ENCODE data around the gene NXN. TPM values are rescaled to one million over a fixed set of nuclear protein-coding genes. Genes with fewer than 3 reads are reported as not detected.
"Not testable (repeated sequence)": the region's sequence is repeated elsewhere in the genome, so short reads cannot be mapped to it uniquely, and the experiment has no call there.

Gene NXN
- total RNA-seq, 1 experiment from 2014 or later = 6.0 TPM

DNA sequence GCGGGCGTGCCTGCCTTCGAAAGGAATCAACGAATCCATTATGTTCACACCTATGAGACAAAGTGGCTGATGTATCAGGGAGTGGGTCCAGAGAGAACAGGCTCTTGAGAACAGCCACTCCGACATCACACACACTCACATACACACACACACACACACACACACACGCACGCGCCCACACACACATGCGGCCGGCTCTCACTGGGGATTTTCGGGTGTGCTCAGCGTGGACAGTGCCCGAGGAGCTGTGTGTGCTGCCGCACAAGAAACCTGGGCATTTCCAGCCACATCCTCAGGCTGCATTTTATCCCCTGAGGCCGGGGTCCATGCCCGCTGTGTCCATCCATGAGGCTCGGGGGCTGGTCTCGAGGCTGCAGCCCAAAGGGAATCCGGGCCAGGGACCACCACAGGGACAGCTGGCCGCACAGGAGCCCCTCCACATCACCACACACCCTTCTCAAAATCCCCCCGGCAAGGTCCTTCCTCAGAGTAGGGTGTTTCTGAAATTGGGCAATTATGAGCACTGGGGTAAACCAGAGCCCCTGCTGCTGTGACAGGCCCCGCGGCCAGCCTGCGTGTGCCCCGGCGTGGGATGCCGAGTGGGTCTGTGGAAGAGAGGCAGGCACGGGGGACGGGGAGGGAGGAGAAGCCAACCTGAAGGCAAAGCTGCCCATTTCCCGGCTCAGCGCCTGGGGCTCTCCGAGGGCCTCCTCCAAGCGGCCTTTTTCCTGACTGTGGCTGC, 172.6 kb downstream of the NXN start:
- intact Hi-C loops (cut with micrococcal nuclease; ENCODE audit: unreplicated experiment) = no loop called here
- Histone ChIP-seq H3K27ac (ENCODE audit: low read depth, low read length, poor library complexity, severe bottlenecking) (no peak overlapping the region), H3K9me3 (ENCODE audit: low read depth, low read length, poor library complexity, severe bottlenecking) (no peaks in the 10 kb centered on the region), H3K4me1 (ENCODE audit: insufficient read depth, low read length, poor library complexity, severe bottlenecking) (no peaks in the 10 kb centered on the region), H3K36me3 (ENCODE audit: insufficient read depth, low read length, poor library complexity, severe bottlenecking) (no peaks in the 10 kb centered on the region), H3K27me3 (replicated peaks; ENCODE audit: insufficient read depth, low read depth, low read length, poor library complexity) (peaks cover 19% of the 10 kb centered on the region), H3K4me3 (ENCODE audit: low read depth, low read length, poor library complexity, severe bottlenecking) (no peak overlapping the region)
- BruUV-seq (replicated peaks) = no TSS peak
- CTCF ChIA-PET = no interaction called here
- TF ChIP-seq, protein P1, sequence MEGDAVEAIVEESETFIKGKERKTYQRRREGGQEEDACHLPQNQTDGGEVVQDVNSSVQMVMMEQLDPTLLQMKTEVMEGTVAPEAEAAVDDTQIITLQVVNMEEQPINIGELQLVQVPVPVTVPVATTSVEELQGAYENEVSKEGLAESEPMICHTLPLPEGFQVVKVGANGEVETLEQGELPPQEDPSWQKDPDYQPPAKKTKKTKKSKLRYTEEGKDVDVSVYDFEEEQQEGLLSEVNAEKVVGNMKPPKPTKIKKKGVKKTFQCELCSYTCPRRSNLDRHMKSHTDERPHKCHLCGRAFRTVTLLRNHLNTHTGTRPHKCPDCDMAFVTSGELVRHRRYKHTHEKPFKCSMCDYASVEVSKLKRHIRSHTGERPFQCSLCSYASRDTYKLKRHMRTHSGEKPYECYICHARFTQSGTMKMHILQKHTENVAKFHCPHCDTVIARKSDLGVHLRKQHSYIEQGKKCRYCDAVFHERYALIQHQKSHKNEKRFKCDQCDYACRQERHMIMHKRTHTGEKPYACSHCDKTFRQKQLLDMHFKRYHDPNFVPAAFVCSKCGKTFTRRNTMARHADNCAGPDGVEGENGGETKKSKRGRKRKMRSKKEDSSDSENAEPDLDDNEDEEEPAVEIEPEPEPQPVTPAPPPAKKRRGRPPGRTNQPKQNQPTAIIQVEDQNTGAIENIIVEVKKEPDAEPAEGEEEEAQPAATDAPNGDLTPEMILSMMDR (conservative IDR thresholded peaks at IDR 0.05; ENCODE audit: low read depth, low read length) = no peak
- TF ChIP-seq EZH2 (IDR thresholded peaks at IDR 0.05; ENCODE audit: borderline replicate concordance, low read depth, low read length, poor library complexity, severe bottlenecking) = no peak
- DNase-seq (ENCODE audit: low spot score) = no peak
- POLR2A ChIA-PET (ENCODE audit: low non-redundant PET) = no interaction called here

DNA sequence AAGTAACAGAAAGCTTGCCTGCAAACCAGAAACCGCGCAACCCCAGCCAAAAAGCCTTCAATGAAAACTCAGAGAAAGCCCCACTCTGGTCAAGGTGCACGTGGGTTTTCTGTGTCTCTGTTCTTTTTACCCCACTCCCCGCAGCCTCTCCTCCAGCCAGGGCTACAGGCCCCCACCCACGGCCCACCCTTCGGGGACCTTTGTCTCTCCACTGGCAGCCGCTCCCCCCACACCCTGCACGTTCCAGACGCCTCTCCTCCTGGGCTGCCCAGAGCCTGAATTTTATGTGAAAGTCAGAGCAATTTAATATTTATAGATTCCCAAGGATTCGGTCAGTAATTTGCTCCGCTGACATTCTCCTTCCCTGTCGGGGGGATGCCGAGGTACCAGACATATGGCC, 173.2 kb downstream of the NXN start:
- no TSS peak for BruUV-seq (replicated peaks)
- no peak for DNase-seq (ENCODE audit: low spot score)
- no peak overlapping the region for H3K4me3 ChIP-seq (ENCODE audit: low read depth, low read length, poor library complexity, severe bottlenecking)
- no peak for TF ChIP-seq EZH2 (IDR thresholded peaks at IDR 0.05; ENCODE audit: borderline replicate concordance, low read depth, low read length, poor library complexity, severe bottlenecking)
- TF ChIP-seq, protein P1 (conservative IDR thresholded peaks at IDR 0.05; ENCODE audit: low read depth, low read length) = no peak
- ChIA-PET POLR2A (ENCODE audit: low non-redundant PET) (no interaction called here), CTCF (no interaction called here)
- no peaks in the 10 kb centered on the region for H3K4me1 ChIP-seq (ENCODE audit: insufficient read depth, low read length, poor library complexity, severe bottlenecking)
- H3K9me3 ChIP-seq (ENCODE audit: low read depth, low read length, poor library complexity, severe bottlenecking) = no peaks in the 10 kb centered on the region
- no peaks in the 10 kb centered on the region for H3K36me3 ChIP-seq (ENCODE audit: insufficient read depth, low read length, poor library complexity, severe bottlenecking)
- intact Hi-C loops (cut with micrococcal nuclease; ENCODE audit: unreplicated experiment) = no loop called here
- no peak overlapping the region for H3K27ac ChIP-seq (ENCODE audit: low read depth, low read length, poor library complexity, severe bottlenecking)
- H3K27me3 ChIP-seq (replicated peaks; ENCODE audit: insufficient read depth, low read depth, low read length, poor library complexity) = peaks cover 19% of the 10 kb centered on the region

DNA sequence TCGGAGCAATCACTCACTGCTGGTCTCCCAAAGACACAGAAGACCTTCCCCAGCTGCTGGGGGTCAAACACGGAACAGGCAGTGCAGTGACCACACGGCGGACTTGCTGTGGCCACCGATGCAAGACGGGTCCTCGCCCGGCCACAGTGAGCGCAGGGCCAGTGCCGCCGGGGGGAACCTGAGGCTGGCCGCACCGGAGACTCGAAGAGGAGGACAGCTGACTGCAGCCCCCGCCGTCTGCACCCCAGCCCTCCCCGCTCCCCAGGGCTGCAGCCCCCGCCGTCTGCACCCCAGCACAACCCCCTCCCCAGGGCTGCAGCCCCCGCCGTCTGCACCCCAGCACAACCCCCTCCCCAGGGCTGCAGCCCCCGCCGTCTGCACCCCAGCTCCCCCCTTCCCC, 173.7 kb downstream of the NXN start:
- intact Hi-C loops (cut with micrococcal nuclease; ENCODE audit: unreplicated experiment); H3K27ac ChIP-seq (ENCODE audit: low read depth, low read length, poor library complexity, severe bottlenecking); CTCF ChIA-PET; BruUV-seq (replicated peaks); POLR2A ChIA-PET (ENCODE audit: low non-redundant PET); H3K36me3 ChIP-seq (ENCODE audit: insufficient read depth, low read length, poor library complexity, severe bottlenecking); H3K9me3 ChIP-seq (ENCODE audit: low read depth, low read length, poor library complexity, severe bottlenecking); H3K4me3 ChIP-seq (ENCODE audit: low read depth, low read length, poor library complexity, severe bottlenecking); H3K4me1 ChIP-seq (ENCODE audit: insufficient read depth, low read length, poor library complexity, severe bottlenecking); DNase-seq (ENCODE audit: low spot score): not testable (repeated sequence)
- peaks cover 19% of the 10 kb centered on the region for H3K27me3 ChIP-seq (replicated peaks; ENCODE audit: insufficient read depth, low read depth, low read length, poor library complexity)

Data from A673 (cell line).